Tibial nerve (tissue), 4 donors: Measurements from ENCODE around the gene ARV1.

Experiments
- CTCF ChIP-seq, 5 experiments: fragments of 200-600 bp in 3 of 5; fragments of 450-650 bp in 2 of 5; sonication (generic) in 3 of 5; IDR thresholded peaks; one replicate each; pipeline ENCODE4 v1.5.1; 2016 to 2019; ENCODE audit warnings: antibody characterized with exemption in 5 of 5, mild to moderate bottlenecking in 3 of 5, moderate library complexity in 2 of 5
- EP300 ChIP-seq, 2 donors: sonication (generic); formaldehyde crosslinking; IDR thresholded peaks; one replicate each; pipeline ENCODE4 v1.6.1; 2017; ENCODE audit warnings: antibody characterized with exemption in 2 of 2, mild to moderate bottlenecking in 1 of 2

- no peak for TF ChIP-seq CTCF (IDR thresholded peaks at IDR 0.05)
- TF ChIP-seq EP300 (IDR thresholded peaks at IDR 0.05): no peak
These were observed 42.7 kb downstream of the ARV1 start for GRCh38 chr1:231021540-231022031.
